Stimulated activated CD8-positive, alpha-beta memory T cell treated with anti-CD3 and anti-CD28 coated beads, Interleukin-7, amount 100 ng/mL, for 4 hours (primary cell): Measurements from ENCODE around the gene COMMD9.

Experiments used
- DNase-seq, 2 donors: peaks; one replicate each; pipeline ENCODE4 v3.0.0-alpha.2; 2020; ENCODE audit warnings: low read depth in 2 of 2

The COMMD9 gene

GRCh38 chr11:36257351-36257750, 31.9 kb downstream of the COMMD9 start:
- no peak for DNase-seq

DNA sequence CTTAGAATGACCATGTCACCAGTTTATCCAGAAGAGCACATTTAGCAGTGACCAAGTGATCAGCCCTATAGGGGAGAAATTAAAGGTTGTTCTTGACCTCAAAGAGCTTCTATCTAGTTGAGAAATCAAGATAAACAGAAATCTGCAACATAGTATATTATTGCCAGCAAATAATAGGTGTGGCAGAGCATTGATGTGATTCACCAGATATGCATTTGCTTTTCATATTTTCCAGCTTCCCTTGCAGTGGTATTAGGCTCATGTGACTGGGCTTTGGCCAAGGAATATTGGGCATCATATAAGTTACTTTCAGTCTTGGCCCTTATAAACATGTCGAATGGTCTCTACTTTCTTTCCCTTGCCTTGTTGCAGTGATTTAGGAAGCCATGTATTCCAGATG, 34.5 kb downstream of the COMMD9 start:
- no peak for DNase-seq

DNA sequence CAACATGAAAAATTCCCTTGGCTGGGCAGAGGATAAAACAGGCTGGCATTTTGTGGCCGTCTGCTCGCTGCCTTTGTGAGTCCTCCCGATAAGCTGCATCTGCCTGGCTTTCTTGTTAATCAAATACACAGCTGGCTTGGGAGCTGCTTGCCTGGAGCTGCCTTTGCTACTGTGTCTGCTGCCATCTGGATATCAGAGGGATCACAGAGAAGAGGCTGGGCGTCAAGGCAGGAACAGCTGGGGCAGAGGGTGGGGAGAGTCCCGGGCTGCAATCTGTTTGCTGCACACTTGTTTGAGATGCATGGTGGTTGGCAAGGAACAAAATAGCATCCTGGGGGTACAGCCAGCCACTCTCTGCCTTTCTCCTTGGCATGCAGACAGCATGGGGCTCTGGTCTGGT, 36.0 kb downstream of the COMMD9 start:
- no peak for DNase-seq

GRCh38 chr11:36251823-36252222, 37.4 kb downstream of the COMMD9 start:
- DNase-seq: no peak

GRCh38 chr11:36249246-36249645, 40.0 kb downstream of the COMMD9 start:
- no peak for DNase-seq

DNA sequence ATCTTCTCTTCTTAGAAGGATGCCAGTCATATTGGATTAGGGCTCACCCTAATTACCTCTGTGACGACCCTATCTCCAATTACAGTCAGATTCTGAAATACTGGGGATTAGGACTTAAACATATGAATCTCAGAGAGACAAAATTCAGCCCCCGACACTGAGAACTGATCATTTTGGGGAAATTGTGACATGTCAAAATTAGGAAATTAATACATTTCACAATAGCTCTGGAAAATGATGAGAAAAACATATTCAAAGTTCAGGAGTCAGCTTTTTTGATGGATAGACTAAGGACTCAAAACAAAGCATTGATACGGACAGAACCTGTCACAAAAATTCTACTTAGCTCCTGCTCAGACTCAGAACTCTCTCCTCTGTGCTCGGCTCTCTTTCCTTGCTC, 40.8 kb downstream of the COMMD9 start:
- no peak for DNase-seq

GRCh38 chr11:36247493-36247892, 41.7 kb downstream of the COMMD9 start:
- DNase-seq: no peak

- no peak for DNase-seq
Measured at GRCh38 chr11:36243641-36244040, 45.6 kb downstream of the COMMD9 start.

- no peak for DNase-seq
Measured at GRCh38 chr11:36241497-36241896, 47.7 kb downstream of the COMMD9 start.

DNA sequence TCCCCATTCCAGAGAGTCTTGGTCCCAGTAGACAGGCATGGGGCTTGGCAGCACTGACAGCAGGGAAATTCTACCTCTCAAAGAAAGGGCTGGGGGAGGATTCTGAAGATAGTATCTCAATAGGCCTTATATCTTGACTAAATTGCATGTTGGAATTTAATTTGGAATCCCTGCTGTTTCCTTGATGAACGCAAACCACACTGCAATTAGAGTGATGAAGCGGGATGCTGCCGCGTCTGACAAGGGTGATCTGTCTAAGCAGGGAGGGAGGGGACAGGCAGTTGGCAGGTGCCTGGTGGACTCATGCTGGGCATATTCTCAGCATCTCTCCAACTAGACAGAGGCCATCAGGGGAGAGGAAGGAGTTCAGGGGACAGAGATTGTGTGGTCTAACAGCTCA, 48.4 kb downstream of the COMMD9 start:
- DNase-seq: no peak

- DNase-seq: no peak
Measured at GRCh38 chr11:36240173-36240572, 49.1 kb downstream of the COMMD9 start.

DNA sequence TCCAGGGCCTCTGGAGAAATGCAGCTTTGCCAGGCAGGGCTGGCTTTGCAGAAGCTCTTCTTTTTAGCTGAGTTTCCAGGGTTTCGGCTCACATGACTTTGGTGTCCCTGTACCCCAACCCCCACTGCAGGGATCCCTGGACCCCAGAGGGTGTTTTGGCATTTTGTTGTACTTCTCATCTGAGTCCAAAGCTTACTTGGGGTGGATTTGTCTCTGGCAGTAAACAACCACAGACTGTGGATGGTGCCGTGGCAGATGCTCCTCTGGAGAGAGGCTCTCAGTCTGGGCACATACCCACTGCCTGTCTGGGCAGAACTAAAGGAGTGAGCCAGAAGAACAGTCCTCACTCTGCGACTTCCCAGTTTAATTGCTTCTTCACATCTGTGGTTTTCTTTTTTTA, 49.6 kb downstream of the COMMD9 start:
- no peak for DNase-seq

DNA sequence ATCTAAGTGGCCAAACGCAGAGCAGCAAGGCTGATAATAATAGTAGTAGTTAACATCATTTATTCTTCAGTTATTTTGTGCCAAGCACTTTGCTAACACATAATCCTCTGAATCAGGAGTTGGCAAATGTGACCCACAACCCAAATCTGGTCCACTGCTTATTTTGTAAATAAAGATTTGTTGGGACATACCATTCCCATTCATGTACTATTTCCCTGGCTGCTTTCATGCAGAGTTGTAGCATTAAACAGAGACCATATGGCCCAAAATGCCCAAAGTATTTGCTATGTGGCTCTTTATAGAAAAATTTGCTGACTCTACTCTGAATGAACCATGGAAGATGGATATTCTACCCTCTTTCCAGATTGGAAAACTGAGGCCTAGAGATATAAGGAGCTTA, 50.3 kb downstream of the COMMD9 start:
- DNase-seq: no peak

DNA sequence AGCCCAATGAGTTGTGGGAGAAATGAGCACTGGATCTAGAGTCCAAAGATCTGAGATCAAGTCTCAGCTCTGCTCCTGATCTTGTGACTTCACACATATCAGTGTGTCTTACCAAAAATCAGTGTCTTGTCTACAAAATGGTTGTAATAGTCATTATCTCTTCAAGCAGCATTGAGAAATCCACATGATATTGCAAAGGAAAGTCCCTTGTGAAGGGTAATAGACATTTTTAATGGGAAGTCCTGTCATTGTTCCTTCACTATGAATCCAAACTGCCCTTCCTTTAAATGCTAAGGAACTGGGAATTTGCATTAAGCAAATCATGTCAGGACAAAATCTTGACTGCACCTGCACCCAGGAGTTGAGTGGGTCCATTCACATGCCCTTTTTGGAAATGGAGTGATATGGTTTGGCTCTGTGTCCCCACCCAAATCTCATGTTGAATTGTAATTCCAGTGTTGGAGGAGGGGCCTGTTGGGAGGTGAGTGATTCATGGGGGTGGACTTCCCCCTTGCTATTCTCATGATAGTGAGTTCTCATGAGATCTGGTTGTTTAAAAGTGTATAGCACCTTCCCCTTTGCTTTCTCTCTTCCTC, 51.1 kb downstream of the COMMD9 start:
- DNase-seq: no peak

- DNase-seq: no peak
Measured at GRCh38 chr11:36237391-36237790, 51.8 kb downstream of the COMMD9 start.

- DNase-seq: no peak
Measured at GRCh38 chr11:36235750-36236149, 53.5 kb downstream of the COMMD9 start.

- no peak for DNase-seq
Measured at GRCh38 chr11:36234825-36235224, 54.4 kb downstream of the COMMD9 start.

- DNase-seq: no peak
Measured at GRCh38 chr11:36233204-36233603, 56.0 kb downstream of the COMMD9 start.

DNA sequence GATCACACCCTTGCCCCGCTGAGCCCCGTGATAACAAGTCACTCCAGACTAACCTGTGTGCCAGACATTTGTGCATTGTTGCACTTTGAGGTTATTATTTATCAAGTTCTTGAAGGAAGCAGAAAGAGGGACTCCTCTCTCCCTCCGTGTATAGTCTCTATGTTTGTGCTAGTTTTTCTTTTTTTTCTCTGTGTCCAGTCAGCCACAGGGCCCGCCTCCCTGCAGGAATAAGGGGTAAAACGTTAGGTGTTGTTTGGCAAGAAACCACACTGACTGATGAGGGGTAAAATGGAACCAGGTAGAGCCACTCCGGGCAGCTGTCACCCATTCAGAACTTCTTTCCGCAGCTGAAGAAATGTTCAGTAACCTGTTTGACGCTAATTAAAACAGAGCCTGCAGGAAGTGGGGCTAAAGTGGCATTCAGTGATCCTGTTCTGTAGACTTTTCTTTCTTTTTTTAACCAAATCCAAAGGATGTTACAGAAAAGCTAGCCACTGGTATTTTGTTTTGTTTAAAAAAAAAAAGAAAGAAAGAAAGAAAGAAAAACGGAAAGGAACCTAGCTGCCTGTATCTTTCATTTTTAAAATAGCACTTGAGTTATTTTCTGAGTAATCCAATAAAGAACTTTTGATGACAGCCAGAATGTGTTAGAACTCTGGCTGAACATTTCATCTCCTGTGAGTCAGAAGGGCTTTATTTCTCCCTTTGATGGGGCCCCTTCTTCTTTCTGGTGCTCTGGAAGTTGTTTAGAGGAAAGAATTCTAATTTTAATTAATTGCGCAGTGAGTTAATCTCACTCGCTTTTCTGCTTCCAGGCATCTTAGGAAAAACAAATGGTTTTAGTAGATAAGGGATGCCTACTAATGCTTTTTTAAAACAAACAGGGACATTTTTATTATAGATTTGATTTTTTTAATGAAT, 58.2 kb downstream of the COMMD9 start:
- DNase-seq: no peak

DNA sequence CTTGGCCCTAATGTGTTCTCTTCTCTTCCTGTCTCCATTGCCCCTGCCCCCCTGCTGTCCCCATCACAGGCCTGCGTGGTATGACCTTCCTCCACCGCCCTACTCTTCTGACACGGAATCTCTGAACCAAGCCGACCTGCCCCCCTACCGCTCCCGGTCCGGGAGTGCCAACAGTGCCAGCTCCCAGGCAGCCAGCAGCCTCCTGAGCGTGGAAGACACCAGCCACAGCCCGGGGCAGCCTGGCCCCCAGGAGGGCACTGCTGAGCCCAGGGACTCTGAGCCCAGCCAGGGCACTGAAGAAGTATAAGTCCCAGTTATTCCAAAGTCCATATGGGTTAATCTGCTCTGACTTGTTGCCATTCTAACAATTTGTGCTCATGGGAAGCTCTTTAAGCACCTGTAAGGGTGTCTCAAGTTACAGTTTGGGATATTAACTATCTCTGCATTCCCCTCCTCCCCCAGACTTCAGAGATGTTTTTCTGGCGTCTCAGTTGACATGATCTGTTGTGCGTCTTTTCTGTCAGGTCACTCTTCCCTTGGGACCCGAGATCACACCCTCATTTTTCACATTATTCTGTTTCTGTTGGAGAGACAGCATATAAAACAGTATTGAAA, 60.0 kb downstream of the COMMD9 start:
- DNase-seq: no peak

GRCh38 chr11:36228689-36229088, 60.5 kb downstream of the COMMD9 start:
- DNase-seq: no peak

- no peak for DNase-seq
Measured at GRCh38 chr11:36227044-36227443, 62.2 kb downstream of the COMMD9 start.
